Right lung (tissue), 5 donors: ENCODE data around the gene GNGT1. TPM values are rescaled to one million over a fixed set of nuclear protein-coding genes. Genes with fewer than 3 reads are reported as not detected.
"Not testable (repeated sequence)": the region's sequence is repeated elsewhere in the genome, so short reads cannot be mapped to it uniquely, and the experiment has no call there.

Experiments used
- DNase-seq, 2 donors: peaks; one replicate each; pipeline ENCODE4 v3.0.0-alpha.2; 2013
- polyA plus RNA-seq, 5 donors: library from polyadenylated mRNA; unstranded; fragments of 120-200 nt; gene quantifications; one replicate each; pipeline versions ENCODE4 v1.2.1 to v1.2.3, GENCODE V29; 2013; ENCODE audit warnings: inconsistent platforms in 1 of 5, low replicate concordance in 1 of 5; ENCODE audit not compliant: insufficient read length in 5 of 5, insufficient read depth in 1 of 5

GNGT1 gene
- polyA plus RNA-seq, 5 donors, result 0.08 TPM; not detected in 4

GRCh38 chr7:93902777-93903423 lies 3.5 kb upstream of the GNGT1 start:
- no peak for DNase-seq

- no peak for DNase-seq
Observed at GRCh38 chr7:93910076-93910994, 4.0 kb downstream of the GNGT1 start.

GRCh38 chr7:93911242-93911641 lies 4.9 kb downstream of the GNGT1 start:
- DNase-seq, result not testable (repeated sequence)

- DNase-seq, result not testable (repeated sequence)
Observed at GRCh38 chr7:93911661-93912060, 5.3 kb downstream of the GNGT1 start.

- DNase-seq, result no peak
Observed at GRCh38 chr7:93913197-93913596, 6.8 kb downstream of the GNGT1 start.

GRCh38 chr7:93914581-93915066 lies 8.3 kb downstream of the GNGT1 start:
- DNase-seq, result no peak

- not testable (repeated sequence) for DNase-seq
Observed at GRCh38 chr7:93915206-93915842, 9.0 kb downstream of the GNGT1 start.

GRCh38 chr7:93915888-93916287 lies 9.5 kb downstream of the GNGT1 start:
- not testable (repeated sequence) for DNase-seq

- DNase-seq, result not testable (repeated sequence)
Observed at GRCh38 chr7:93916315-93916714, 9.9 kb downstream of the GNGT1 start.

GRCh38 chr7:93920496-93921182 lies 14.3 kb downstream of the GNGT1 start:
- no peak for DNase-seq

- DNase-seq, result no peak
Observed at GRCh38 chr7:93921186-93921585, 14.8 kb downstream of the GNGT1 start.

GRCh38 chr7:93921607-93922566 lies 15.5 kb downstream of the GNGT1 start, which contains the start of gene GNG11:
Gene GNG11, plus strand, starts transcription at chr7:93921735. Its CDS starts 403 bp downstream, at chr7:93922138.
- DNase-seq, result peak; percentile 81 to 83

GRCh38 chr7:93923296-93923695 lies 16.9 kb downstream of the GNGT1 start:
- DNase-seq, result no peak

- DNase-seq, result no peak
Observed at GRCh38 chr7:93923942-93924341, 17.6 kb downstream of the GNGT1 start.

GRCh38 chr7:93926800-93927199 lies 20.4 kb downstream of the GNGT1 start:
- no peak for DNase-seq

GRCh38 chr7:93927585-93927984 lies 21.2 kb downstream of the GNGT1 start:
- no peak for DNase-seq

GRCh38 chr7:93931655-93932054 lies 25.3 kb downstream of the GNGT1 start:
- DNase-seq, result no peak

GRCh38 chr7:93933156-93933555 lies 26.8 kb downstream of the GNGT1 start:
- DNase-seq, result no peak

GRCh38 chr7:93935102-93935501 lies 28.7 kb downstream of the GNGT1 start:
- DNase-seq, result no peak

- no peak for DNase-seq
Observed at GRCh38 chr7:93937818-93938217, 31.5 kb downstream of the GNGT1 start.
